ENCODE results near the gene FGD6. TPM values are rescaled to one million over a fixed set of nuclear protein-coding genes. Genes with fewer than 3 reads are reported as not detected.

The FGD6 gene
- total and polyA plus RNA-seq, 4 donors: 2.4 to 26.4 (median 9.0) TPM

GRCh38 chr12:95131589-95132340, 85.5 kb downstream of the FGD6 start:
- no peaks in the 10 kb centered on the region for H3K9me3 ChIP-seq (ENCODE audit: control insufficient read depth in 4 of 4, insufficient read depth in 3 of 4, low read length in 3 of 4)
- H3K27ac ChIP-seq (ENCODE audit: low read depth in 1 of 2, low read length in 1 of 2): no peak overlapping the region
- no peak for TF ChIP-seq CTCF (IDR thresholded peaks at IDR 0.05; ENCODE audit: control extremely low read depth, extremely low read depth)
- H3K36me3 ChIP-seq (ENCODE audit: control insufficient read depth in 4 of 4, insufficient read depth in 4 of 4, low read length in 4 of 4): peaks cover 0 to 9% (median 5%) of the 10 kb centered on the region in 4 donors
- H3K4me3 ChIP-seq: no peak overlapping the region
- WGBS, 2 donors: 68 to 72% methylated on average over 10 of the region's 10 CpGs
- DNase-seq (peak in 1 of 3 donors; percentile 11), ATAC-seq (ENCODE audit: insufficient read depth, low FRiP score) (no peak)
- no peaks in the 10 kb centered on the region for H3K27me3 ChIP-seq (ENCODE audit: control insufficient read depth in 3 of 3, insufficient read depth in 3 of 3, low read length in 2 of 3)
- no peak overlapping the region for H3K9ac ChIP-seq (ENCODE audit: insufficient read depth in 1 of 2, low read length in 2 of 2)
- H3K4me1 ChIP-seq (ENCODE audit: control insufficient read depth in 5 of 5, insufficient read depth in 5 of 5, low read length in 5 of 5): no peaks in the 10 kb centered on the region

GRCh38 chr12:95130096-95130495, 87.2 kb downstream of the FGD6 start:
- H3K4me3 ChIP-seq: no peak overlapping the region
- no peak overlapping the region for H3K9ac ChIP-seq (ENCODE audit: insufficient read depth in 1 of 2, low read length in 2 of 2)
- H3K27ac ChIP-seq (ENCODE audit: low read depth in 1 of 2, low read length in 1 of 2): no peak overlapping the region
- H3K9me3 ChIP-seq (ENCODE audit: control insufficient read depth in 4 of 4, insufficient read depth in 3 of 4, low read length in 3 of 4): no peaks in the 10 kb centered on the region
- no peaks in the 10 kb centered on the region for H3K4me1 ChIP-seq (ENCODE audit: control insufficient read depth in 5 of 5, insufficient read depth in 5 of 5, low read length in 5 of 5)
- peaks cover 0 to 13% (median 5%) of the 10 kb centered on the region in 4 donors for H3K36me3 ChIP-seq (ENCODE audit: control insufficient read depth in 4 of 4, insufficient read depth in 4 of 4, low read length in 4 of 4)
- no peaks in the 10 kb centered on the region for H3K27me3 ChIP-seq (ENCODE audit: control insufficient read depth in 3 of 3, insufficient read depth in 3 of 3, low read length in 2 of 3)
- TF ChIP-seq CTCF (IDR thresholded peaks at IDR 0.05; ENCODE audit: control extremely low read depth, extremely low read depth): no peak
- WGBS, 2 donors: 45 to 82% methylated on average over 1 of the region's 1 CpG
- ATAC-seq (ENCODE audit: insufficient read depth, low FRiP score) (no peak), DNase-seq (peak in 1 of 3 donors; percentile 49)

- TF ChIP-seq CTCF (IDR thresholded peaks at IDR 0.05; ENCODE audit: control extremely low read depth, extremely low read depth): no peak
- Histone ChIP-seq H3K36me3 (ENCODE audit: control insufficient read depth in 4 of 4, insufficient read depth in 4 of 4, low read length in 4 of 4) (peaks cover 0 to 8% (median 0%) of the 10 kb centered on the region in 4 donors), H3K27me3 (ENCODE audit: control insufficient read depth in 3 of 3, insufficient read depth in 3 of 3, low read length in 2 of 3) (no peaks in the 10 kb centered on the region), H3K9ac (ENCODE audit: insufficient read depth in 1 of 2, low read length in 2 of 2) (no peak overlapping the region), H3K9me3 (ENCODE audit: control insufficient read depth in 4 of 4, insufficient read depth in 3 of 4, low read length in 3 of 4) (no peaks in the 10 kb centered on the region), H3K4me1 (ENCODE audit: control insufficient read depth in 5 of 5, insufficient read depth in 5 of 5, low read length in 5 of 5) (no peaks in the 10 kb centered on the region), H3K4me3 (no peak overlapping the region), H3K27ac (ENCODE audit: low read depth in 1 of 2, low read length in 1 of 2) (peak overlapping the region in 1 of 2 donors; percentile 14)
- no peak for DNase-seq
- no peak for ATAC-seq (ENCODE audit: insufficient read depth, low FRiP score)
- 93 to 98% methylated on average over 2 of the region's 2 CpGs for WGBS, 2 donors
Observed at GRCh38 chr12:95129115-95129514, 88.2 kb downstream of the FGD6 start.
